ENCODE results near the gene AUNIP. TPM values are rescaled to one million over a fixed set of nuclear protein-coding genes. Genes with fewer than 3 reads are reported as not detected.

Gene AUNIP
- total RNA-seq, 1 experiment from 2014 or later: 16.1 TPM

- no peak for TF ChIP-seq FOXJ3 (CRISPR knock-in tag; IDR thresholded peaks at IDR 0.05; ENCODE audit: borderline replicate concordance)
- TF ChIP-seq SP1 (CRISPR knock-in tag; conservative IDR thresholded peaks at IDR 0.05): peak; percentile 91
- TF ChIP-seq IRF2 (CRISPR knock-in tag; IDR thresholded peaks at IDR 0.05; ENCODE audit: borderline replicate concordance, low read depth): no peak
- TF ChIP-seq, protein P1, sequence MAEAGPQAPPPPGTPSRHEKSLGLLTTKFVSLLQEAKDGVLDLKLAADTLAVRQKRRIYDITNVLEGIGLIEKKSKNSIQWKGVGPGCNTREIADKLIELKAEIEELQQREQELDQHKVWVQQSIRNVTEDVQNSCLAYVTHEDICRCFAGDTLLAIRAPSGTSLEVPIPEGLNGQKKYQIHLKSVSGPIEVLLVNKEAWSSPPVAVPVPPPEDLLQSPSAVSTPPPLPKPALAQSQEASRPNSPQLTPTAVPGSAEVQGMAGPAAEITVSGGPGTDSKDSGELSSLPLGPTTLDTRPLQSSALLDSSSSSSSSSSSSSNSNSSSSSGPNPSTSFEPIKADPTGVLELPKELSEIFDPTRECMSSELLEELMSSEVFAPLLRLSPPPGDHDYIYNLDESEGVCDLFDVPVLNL (CRISPR knock-in tag; IDR thresholded peaks at IDR 0.05; ENCODE audit: borderline replicate concordance, low read depth): no peak
- TF ChIP-seq, protein P2, sequence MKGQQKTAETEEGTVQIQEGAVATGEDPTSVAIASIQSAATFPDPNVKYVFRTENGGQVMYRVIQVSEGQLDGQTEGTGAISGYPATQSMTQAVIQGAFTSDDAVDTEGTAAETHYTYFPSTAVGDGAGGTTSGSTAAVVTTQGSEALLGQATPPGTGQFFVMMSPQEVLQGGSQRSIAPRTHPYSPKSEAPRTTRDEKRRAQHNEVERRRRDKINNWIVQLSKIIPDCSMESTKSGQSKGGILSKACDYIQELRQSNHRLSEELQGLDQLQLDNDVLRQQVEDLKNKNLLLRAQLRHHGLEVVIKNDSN (CRISPR knock-in tag; IDR thresholded peaks at IDR 0.05): peak; percentile 99
- TF ChIP-seq ZNF671 (CRISPR knock-in tag; IDR thresholded peaks at IDR 0.05): peak; percentile 53; the same call in 1 of the 2 replicates
- no peak; the same call in 1 of the 2 replicates for TF ChIP-seq TP53 (CRISPR knock-in tag; IDR thresholded peaks at IDR 0.05)
- no peak for TF ChIP-seq ZMAT4 (CRISPR knock-in tag; IDR thresholded peaks at IDR 0.05)
- no peak for TF ChIP-seq IRF1 (CRISPR knock-in tag; IDR thresholded peaks at IDR 0.05)
- TF ChIP-seq, protein P3, sequence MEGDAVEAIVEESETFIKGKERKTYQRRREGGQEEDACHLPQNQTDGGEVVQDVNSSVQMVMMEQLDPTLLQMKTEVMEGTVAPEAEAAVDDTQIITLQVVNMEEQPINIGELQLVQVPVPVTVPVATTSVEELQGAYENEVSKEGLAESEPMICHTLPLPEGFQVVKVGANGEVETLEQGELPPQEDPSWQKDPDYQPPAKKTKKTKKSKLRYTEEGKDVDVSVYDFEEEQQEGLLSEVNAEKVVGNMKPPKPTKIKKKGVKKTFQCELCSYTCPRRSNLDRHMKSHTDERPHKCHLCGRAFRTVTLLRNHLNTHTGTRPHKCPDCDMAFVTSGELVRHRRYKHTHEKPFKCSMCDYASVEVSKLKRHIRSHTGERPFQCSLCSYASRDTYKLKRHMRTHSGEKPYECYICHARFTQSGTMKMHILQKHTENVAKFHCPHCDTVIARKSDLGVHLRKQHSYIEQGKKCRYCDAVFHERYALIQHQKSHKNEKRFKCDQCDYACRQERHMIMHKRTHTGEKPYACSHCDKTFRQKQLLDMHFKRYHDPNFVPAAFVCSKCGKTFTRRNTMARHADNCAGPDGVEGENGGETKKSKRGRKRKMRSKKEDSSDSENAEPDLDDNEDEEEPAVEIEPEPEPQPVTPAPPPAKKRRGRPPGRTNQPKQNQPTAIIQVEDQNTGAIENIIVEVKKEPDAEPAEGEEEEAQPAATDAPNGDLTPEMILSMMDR (IDR thresholded peaks at IDR 0.05): no peak
- no peak for TF ChIP-seq FOXP1 (CRISPR knock-in tag; IDR thresholded peaks at IDR 0.05; ENCODE audit: borderline replicate concordance)
- TF ChIP-seq, protein P4, sequence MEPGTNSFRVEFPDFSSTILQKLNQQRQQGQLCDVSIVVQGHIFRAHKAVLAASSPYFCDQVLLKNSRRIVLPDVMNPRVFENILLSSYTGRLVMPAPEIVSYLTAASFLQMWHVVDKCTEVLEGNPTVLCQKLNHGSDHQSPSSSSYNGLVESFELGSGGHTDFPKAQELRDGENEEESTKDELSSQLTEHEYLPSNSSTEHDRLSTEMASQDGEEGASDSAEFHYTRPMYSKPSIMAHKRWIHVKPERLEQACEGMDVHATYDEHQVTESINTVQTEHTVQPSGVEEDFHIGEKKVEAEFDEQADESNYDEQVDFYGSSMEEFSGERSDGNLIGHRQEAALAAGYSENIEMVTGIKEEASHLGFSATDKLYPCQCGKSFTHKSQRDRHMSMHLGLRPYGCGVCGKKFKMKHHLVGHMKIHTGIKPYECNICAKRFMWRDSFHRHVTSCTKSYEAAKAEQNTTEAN (CRISPR knock-in tag; IDR thresholded peaks at IDR 0.05): no peak
- no peak; the same call in 1 of the 2 replicates for TF ChIP-seq PRRX2 (CRISPR knock-in tag; IDR thresholded peaks at IDR 0.05)
- no peak for TF ChIP-seq ZSCAN18 (CRISPR knock-in tag; IDR thresholded peaks at IDR 0.05)
- TF ChIP-seq, protein P5, sequence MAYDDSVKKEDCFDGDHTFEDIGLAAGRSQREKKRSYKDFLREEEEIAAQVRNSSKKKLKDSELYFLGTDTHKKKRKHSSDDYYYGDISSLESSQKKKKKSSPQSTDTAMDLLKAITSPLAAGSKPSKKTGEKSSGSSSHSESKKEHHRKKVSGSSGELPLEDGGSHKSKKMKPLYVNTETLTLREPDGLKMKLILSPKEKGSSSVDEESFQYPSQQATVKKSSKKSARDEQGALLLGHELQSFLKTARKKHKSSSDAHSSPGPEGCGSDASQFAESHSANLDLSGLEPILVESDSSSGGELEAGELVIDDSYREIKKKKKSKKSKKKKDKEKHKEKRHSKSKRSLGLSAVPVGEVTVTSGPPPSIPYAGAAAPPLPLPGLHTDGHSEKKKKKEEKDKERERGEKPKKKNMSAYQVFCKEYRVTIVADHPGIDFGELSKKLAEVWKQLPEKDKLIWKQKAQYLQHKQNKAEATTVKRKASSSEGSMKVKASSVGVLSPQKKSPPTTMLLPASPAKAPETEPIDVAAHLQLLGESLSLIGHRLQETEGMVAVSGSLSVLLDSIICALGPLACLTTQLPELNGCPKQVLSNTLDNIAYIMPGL (CRISPR knock-in tag; IDR thresholded peaks at IDR 0.05): 0 out of 2 replicates have a peak, but pooled peaks have one; percentile 67
- 0 out of 2 replicates have a peak, but pooled peaks have one; percentile 52 for TF ChIP-seq KAT7 (CRISPR knock-in tag; IDR thresholded peaks at IDR 0.05; ENCODE audit: borderline replicate concordance)
- peak; percentile 20; the same call in 1 of the 2 replicates for TF ChIP-seq SMAD3 (CRISPR knock-in tag; IDR thresholded peaks at IDR 0.05; ENCODE audit: borderline replicate concordance)
- TF ChIP-seq TEAD1 (CRISPR knock-in tag; IDR thresholded peaks at IDR 0.05): no peak
- no peak for TF ChIP-seq ZNF396 (CRISPR knock-in tag; IDR thresholded peaks at IDR 0.05; ENCODE audit: borderline replicate concordance)
- TF ChIP-seq MYBL2 (CRISPR knock-in tag; IDR thresholded peaks at IDR 0.05): peak; percentile 76; the same call in 1 of the 2 replicates
- TF ChIP-seq TCF7 (CRISPR knock-in tag; IDR thresholded peaks at IDR 0.05; ENCODE audit: low read depth): no peak
- TF ChIP-seq ZNF512 (CRISPR knock-in tag; IDR thresholded peaks at IDR 0.05; ENCODE audit: borderline replicate concordance): no peak
- no peak for TF ChIP-seq OVOL2 (CRISPR knock-in tag; IDR thresholded peaks at IDR 0.05; ENCODE audit: borderline replicate concordance)
- TF ChIP-seq SOX15 (CRISPR knock-in tag; IDR thresholded peaks at IDR 0.05): no peak
- TF ChIP-seq NFATC4 (CRISPR knock-in tag; IDR thresholded peaks at IDR 0.05): no peak
Measured at GRCh38 chr1:25905680-25906643, 46.7 kb upstream of the AUNIP start, which contains the start of gene STMN1 (continued).

Measured in WTC11 (cell line).